Retina (tissue), 1 donor: Measurements from ENCODE around the gene FBXO45.
A peak's percentile ranks its signal among the peaks of the same experiment; 100 is the strongest.
"Not testable (repeated sequence)": the region's sequence is repeated elsewhere in the genome, so short reads cannot be mapped to it uniquely, and the experiment has no call there.

Source experiments
- DNase-seq: peaks from one replicate; pipeline ENCODE4 v3.0.0-alpha.2; 2016

FBXO45 gene

GRCh38 chr3:196568246-196569002 is at the start of gene FBXO45, which contains the start of gene WDR53:
Gene FBXO45 (plus strand): TSS chr3:196568660. CDS start chr3:196568985, 325 bp downstream.
Gene WDR53 (minus strand): TSS chr3:196568554. CDS start chr3:196561475, 7,079 bp downstream.
- peak; percentile 96 for DNase-seq

- DNase-seq = no peak
Observed at GRCh38 chr3:196518966-196519717, 49.3 kb upstream of the FBXO45 start.

GRCh38 chr3:196519718-196520082 is 48.8 kb upstream of the FBXO45 start:
- DNase-seq = no peak

GRCh38 chr3:196521291-196521690 is 47.2 kb upstream of the FBXO45 start:
- DNase-seq = not testable (repeated sequence)

GRCh38 chr3:196523841-196524240 is 44.6 kb upstream of the FBXO45 start:
- DNase-seq = no peak

- DNase-seq = no peak
Observed at GRCh38 chr3:196524527-196524926, 43.9 kb upstream of the FBXO45 start.

GRCh38 chr3:196525141-196525540 is 43.3 kb upstream of the FBXO45 start:
- no peak for DNase-seq

- peak; percentile 92 for DNase-seq
Observed at GRCh38 chr3:196528639-196529233, 39.7 kb upstream of the FBXO45 start.

GRCh38 chr3:196531418-196531817 is 37.0 kb upstream of the FBXO45 start:
- no peak for DNase-seq

GRCh38 chr3:196533260-196533681 is 35.2 kb upstream of the FBXO45 start:
- no peak for DNase-seq

- peak; percentile 26 for DNase-seq
Observed at GRCh38 chr3:196537319-196537984, 31.0 kb upstream of the FBXO45 start.

GRCh38 chr3:196541684-196542445 is 26.6 kb upstream of the FBXO45 start:
- no peak for DNase-seq

- no peak for DNase-seq
Observed at GRCh38 chr3:196544491-196544992, 23.9 kb upstream of the FBXO45 start.

- DNase-seq = no peak
Observed at GRCh38 chr3:196546537-196546936, 21.9 kb upstream of the FBXO45 start.

- DNase-seq = no peak
Observed at GRCh38 chr3:196547067-196547466, 21.4 kb upstream of the FBXO45 start.

GRCh38 chr3:196549312-196549711 is 19.1 kb upstream of the FBXO45 start:
- not testable (repeated sequence) for DNase-seq

- not testable (repeated sequence) for DNase-seq
Observed at GRCh38 chr3:196550172-196550571, 18.3 kb upstream of the FBXO45 start.

GRCh38 chr3:196552253-196552652 is 16.2 kb upstream of the FBXO45 start:
- DNase-seq = no peak

GRCh38 chr3:196553551-196553950 is 14.9 kb upstream of the FBXO45 start:
- no peak for DNase-seq

- no peak for DNase-seq
Observed at GRCh38 chr3:196554205-196554604, 14.3 kb upstream of the FBXO45 start.

- DNase-seq = no peak
Observed at GRCh38 chr3:196555295-196555694, 13.2 kb upstream of the FBXO45 start.

GRCh38 chr3:196557236-196557635 is 11.2 kb upstream of the FBXO45 start:
- no peak for DNase-seq
